HCT116 (cell line): ENCODE measurements around the gene TMEM126B. TPM values are rescaled to one million over a fixed set of nuclear protein-coding genes. Genes with fewer than 3 reads are reported as not detected.

Experiments used
- ATAC-seq: fragments of 200-7000 bp; cut with Tn5 transposase; 2 replicates; pipeline ENCODE4 v1.9.1; 2020; ENCODE audit warnings: mild to moderate bottlenecking, moderate library complexity
- BruUV-seq: library from RNA; stranded (reverse); fragments of 400-500 nt; replicated peaks from 2 replicates; lab custom pipeline; 2021; lab: Mats Ljungman, UMichigan
- CTCF ChIA-PET: fragments of 300-600 bp; sonication (Branson Sonifier 250); formaldehyde crosslinking; loops from one replicate; lab custom pipeline; 2021; ENCODE audit warnings: antibody characterized with exemption; lab: Charles Lee
- POLR2A ChIA-PET: fragments of 300-600, 350-600 bp; sonication (Branson Sonifier 250); formaldehyde crosslinking; loops from one replicate; lab custom pipeline; 2021; ENCODE audit warnings: antibody characterized with exemption; lab: Charles Lee
- RAD21 ChIA-PET, 2 experiments: fragments of 300-600 bp; sonication (Branson Sonifier 250); formaldehyde crosslinking; loops; one replicate each; lab custom pipeline; 2023; ENCODE audit warnings: low total read pairs in 2 of 2; ENCODE audit not compliant: uncharacterized antibody in 2 of 2, unreplicated experiment in 2 of 2, low non-redundant PET in 1 of 2; lab: Charles Lee
- DNase-seq: peaks from one replicate; pipeline ENCODE4 v3.0.0-alpha.2; 2010; ENCODE audit warnings: low read depth, low spot score
- H2AFZ ChIP-seq: fragments of 200-600 bp; shearing (Covaris generic), sonication (generic); 2 replicates; pipeline ENCODE4 v1.6.1; 2017; ENCODE audit warnings: low read depth, mixed run types, mixed read lengths, antibody characterized with exemption, low read length; ENCODE audit not compliant: poor library complexity, severe bottlenecking
- H3K27ac ChIP-seq: 2 replicates; pipeline ENCODE4 v1.5.1; 2012; ENCODE audit warnings: low read depth, low read length
- H3K27me3 ChIP-seq: fragments of 200-600 bp; sonication (generic); 2 replicates; pipeline ENCODE4 v1.6.1; 2016; ENCODE audit warnings: mixed run types, low read length, mixed read lengths; ENCODE audit not compliant: insufficient read depth
- H3K36me3 ChIP-seq, 2 experiments: fragments of 200-500 bp in 1 of 2; fragments of 200-600 bp in 1 of 2; sonication (Bioruptor generic) in 1 of 2; sonication (generic) in 1 of 2; 2 replicates each; pipeline versions ENCODE4 v1.5.1 to v1.6.1; 2014 to 2016; ENCODE audit warnings: low read length in 2 of 2, inconsistent platforms in 1 of 2, mixed read lengths in 1 of 2, mixed run types in 1 of 2; ENCODE audit not compliant: insufficient read depth in 2 of 2, control insufficient read depth in 1 of 2
- H3K4me1 ChIP-seq, 2 experiments: fragments of 200-600 bp in 1 of 2; sonication (generic) in 1 of 2; 2 replicates each; pipeline versions ENCODE4 v1.5.1 to v1.6.1; 2012 to 2017; ENCODE audit warnings: low read length in 2 of 2, inconsistent platforms in 1 of 2, mild to moderate bottlenecking in 1 of 2, mixed read lengths in 1 of 2, mixed run types in 1 of 2, moderate library complexity in 1 of 2; ENCODE audit not compliant: insufficient read depth in 2 of 2, control insufficient read depth in 1 of 2
- H3K4me2 ChIP-seq: fragments of 200-600 bp; sonication (generic); 2 replicates; pipeline ENCODE4 v1.6.1; 2017; ENCODE audit warnings: mixed run types, low read length, mixed read lengths
- H3K4me3 ChIP-seq, 2 experiments: fragments of 200-600 bp in 1 of 2; sonication (generic) in 1 of 2; replicated peaks in 1 of 2; 2 replicates each; pipeline ENCODE4 v1.5.1; 2011 to 2016; ENCODE audit warnings: low read length in 2 of 2, control low read depth in 1 of 2, low read depth in 1 of 2, mild to moderate bottlenecking in 1 of 2, mixed read lengths in 1 of 2, mixed run types in 1 of 2
- H3K79me2 ChIP-seq: fragments of 200-600 bp; sonication (generic); 2 replicates; pipeline ENCODE4 v1.6.1; 2017; ENCODE audit warnings: mild to moderate bottlenecking, mixed run types, low read length, moderate library complexity, mixed read lengths; ENCODE audit not compliant: insufficient read depth
- H3K9ac ChIP-seq: fragments of 200-600 bp; sonication (generic); 2 replicates; pipeline ENCODE4 v1.6.1; 2016; ENCODE audit warnings: low read length, mixed read lengths
- H3K9me2 ChIP-seq: fragments of 200-600 bp; sonication (generic), shearing (Covaris generic); 2 replicates; pipeline ENCODE4 v1.6.1; 2017; ENCODE audit warnings: mixed run types, mild to moderate bottlenecking, moderate library complexity; ENCODE audit not compliant: insufficient read depth
- H3K9me3 ChIP-seq, 2 experiments: fragments of 200-500 bp in 1 of 2; fragments of 200-600 bp in 1 of 2; sonication (Bioruptor generic) in 1 of 2; sonication (generic) in 1 of 2; 2 replicates each; pipeline ENCODE4 v1.6.1; 2014 to 2017; ENCODE audit warnings: low read length in 2 of 2, mixed read lengths in 2 of 2, inconsistent platforms in 1 of 2, low read depth in 1 of 2, mild to moderate bottlenecking in 1 of 2, mixed run types in 1 of 2, moderate library complexity in 1 of 2; ENCODE audit not compliant: control insufficient read depth in 1 of 2, insufficient read depth in 1 of 2
- H4K20me1 ChIP-seq: fragments of 200-600 bp; sonication (generic), shearing (Covaris generic); 2 replicates; pipeline ENCODE4 v1.6.1; 2017; ENCODE audit warnings: mixed run types, mild to moderate bottlenecking, moderate library complexity; ENCODE audit not compliant: insufficient read depth
- CBX3 ChIP-seq: IDR thresholded peaks from 2 replicates; pipeline ENCODE4 v1.6.1; 2012; ENCODE audit warnings: low read depth
- CEBPB ChIP-seq: IDR thresholded peaks from 2 replicates; pipeline ENCODE4 v1.6.1; 2012; ENCODE audit warnings: low read depth
- ELF1 ChIP-seq: IDR thresholded peaks from 2 replicates; pipeline ENCODE4 v1.6.1; 2012; ENCODE audit warnings: low read depth, borderline replicate concordance
- EZH2 ChIP-seq: fragments of 200-600 bp; sonication (generic); IDR thresholded peaks from 2 replicates; pipeline ENCODE4 v1.6.1; 2017; ENCODE audit warnings: antibody characterized with exemption, mixed run types
- POLR2A ChIP-seq: IDR thresholded peaks from 2 replicates; pipeline ENCODE4 v1.7.0; 2011; ENCODE audit warnings: borderline replicate concordance; ENCODE audit not compliant: insufficient read depth, insufficient read length; ENCODE audit errors: extremely low read depth
- POLR2AphosphoS5 ChIP-seq: IDR thresholded peaks from 2 replicates; pipeline ENCODE4 v1.6.1; 2011; ENCODE audit warnings: mild to moderate bottlenecking, low read depth, low read length, moderate library complexity
- RAD21 ChIP-seq: IDR thresholded peaks from 2 replicates; pipeline ENCODE4 v1.6.1; 2012; ENCODE audit warnings: low read depth, mild to moderate bottlenecking
- SP1 ChIP-seq: IDR thresholded peaks from 2 replicates; pipeline ENCODE4 v1.6.1; 2012; ENCODE audit warnings: low read depth
- TCF7L2 ChIP-seq: IDR thresholded peaks from 2 replicates; pipeline ENCODE4 v1.7.0; 2011; ENCODE audit warnings: borderline replicate concordance, inconsistent platforms; ENCODE audit not compliant: insufficient read depth, insufficient read length; ENCODE audit errors: extremely low read depth
- intact Hi-C: fragments of 100-400 bp; cut with micrococcal nuclease; formaldehyde crosslinking; loops from 2 replicates; pipeline ENCODE4 v1.10.0; 2022
- total RNA-seq: library from RNA; stranded (reverse); gene quantifications from one replicate; pipeline ENCODE4 v1.2.1, GENCODE V29; 2021; ENCODE audit not compliant: unreplicated experiment
- TF ChIP-seq, protein P1 (sequence below): IDR thresholded peaks from 2 replicates; pipeline ENCODE4 v1.6.1; 2012; ENCODE audit warnings: low read depth
- TF ChIP-seq, protein P2 (sequence below): IDR thresholded peaks from 2 replicates; pipeline ENCODE4 v1.6.1; 2011; ENCODE audit warnings: mild to moderate bottlenecking, low read length, moderate library complexity; ENCODE audit not compliant: insufficient replicate concordance; ENCODE audit errors: extremely low read depth

The TMEM126B gene
- total RNA-seq, 1 experiment from 2014 or later: 49.0 TPM

DNA sequence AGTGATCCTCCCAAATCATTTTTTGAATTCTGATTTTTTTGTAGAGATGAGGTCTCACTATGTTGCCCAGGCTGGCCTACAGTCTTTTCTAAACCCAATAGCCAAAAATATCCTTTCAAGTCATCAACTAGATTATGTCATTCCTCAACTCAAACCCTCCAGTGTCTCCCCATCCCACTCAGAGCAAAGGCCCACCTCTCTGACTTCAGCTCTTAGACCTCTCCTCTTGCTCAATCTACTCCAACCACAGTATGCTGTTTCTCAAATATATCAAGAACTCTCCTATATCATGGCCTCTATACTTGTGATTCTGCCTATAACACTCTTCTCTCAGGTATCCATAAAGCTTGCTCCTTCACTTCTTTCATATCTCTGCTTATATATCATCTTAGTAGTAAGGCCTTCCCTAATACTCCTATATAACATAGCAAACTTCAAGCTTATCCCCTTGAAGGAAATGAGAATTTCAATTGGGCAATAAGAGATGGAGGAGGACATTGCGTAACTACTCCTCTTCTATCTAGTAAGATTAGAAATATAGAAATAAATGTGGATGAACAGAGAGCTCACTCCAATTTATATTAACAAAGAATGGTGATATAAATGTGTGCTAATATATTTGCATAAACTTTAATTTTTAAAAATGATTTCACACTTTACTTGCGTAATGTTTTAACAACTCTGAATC is 25.7 kb upstream of the TMEM126B start:
- ChIA-PET POLR2A (no interaction called here), CTCF (no interaction called here), RAD21 (no interaction called here)
- Histone ChIP-seq H2AFZ (no peak overlapping the region), H3K27me3 (no peaks in the 10 kb centered on the region), H3K4me1 (no peaks in the 10 kb centered on the region), H3K79me2 (no peaks in the 10 kb centered on the region), H3K36me3 (no peaks in the 10 kb centered on the region), H4K20me1 (no peaks in the 10 kb centered on the region), H3K27ac (no peak overlapping the region), H3K9me3 (no peaks in the 10 kb centered on the region), H3K9me2 (no peaks in the 10 kb centered on the region), H3K4me3 (no peak overlapping the region), H3K4me2 (no peak overlapping the region), H3K9ac (no peak overlapping the region)
- ATAC-seq (no peak), DNase-seq (no peak)
- no TSS peak for BruUV-seq
- TF ChIP-seq CEBPB: 0 out of 2 replicates have a peak, but pooled peaks have one; percentile 16
- TF ChIP-seq, protein P1, sequence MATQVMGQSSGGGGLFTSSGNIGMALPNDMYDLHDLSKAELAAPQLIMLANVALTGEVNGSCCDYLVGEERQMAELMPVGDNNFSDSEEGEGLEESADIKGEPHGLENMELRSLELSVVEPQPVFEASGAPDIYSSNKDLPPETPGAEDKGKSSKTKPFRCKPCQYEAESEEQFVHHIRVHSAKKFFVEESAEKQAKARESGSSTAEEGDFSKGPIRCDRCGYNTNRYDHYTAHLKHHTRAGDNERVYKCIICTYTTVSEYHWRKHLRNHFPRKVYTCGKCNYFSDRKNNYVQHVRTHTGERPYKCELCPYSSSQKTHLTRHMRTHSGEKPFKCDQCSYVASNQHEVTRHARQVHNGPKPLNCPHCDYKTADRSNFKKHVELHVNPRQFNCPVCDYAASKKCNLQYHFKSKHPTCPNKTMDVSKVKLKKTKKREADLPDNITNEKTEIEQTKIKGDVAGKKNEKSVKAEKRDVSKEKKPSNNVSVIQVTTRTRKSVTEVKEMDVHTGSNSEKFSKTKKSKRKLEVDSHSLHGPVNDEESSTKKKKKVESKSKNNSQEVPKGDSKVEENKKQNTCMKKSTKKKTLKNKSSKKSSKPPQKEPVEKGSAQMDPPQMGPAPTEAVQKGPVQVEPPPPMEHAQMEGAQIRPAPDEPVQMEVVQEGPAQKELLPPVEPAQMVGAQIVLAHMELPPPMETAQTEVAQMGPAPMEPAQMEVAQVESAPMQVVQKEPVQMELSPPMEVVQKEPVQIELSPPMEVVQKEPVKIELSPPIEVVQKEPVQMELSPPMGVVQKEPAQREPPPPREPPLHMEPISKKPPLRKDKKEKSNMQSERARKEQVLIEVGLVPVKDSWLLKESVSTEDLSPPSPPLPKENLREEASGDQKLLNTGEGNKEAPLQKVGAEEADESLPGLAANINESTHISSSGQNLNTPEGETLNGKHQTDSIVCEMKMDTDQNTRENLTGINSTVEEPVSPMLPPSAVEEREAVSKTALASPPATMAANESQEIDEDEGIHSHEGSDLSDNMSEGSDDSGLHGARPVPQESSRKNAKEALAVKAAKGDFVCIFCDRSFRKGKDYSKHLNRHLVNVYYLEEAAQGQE: no peak
- intact Hi-C loops: loop anchor here (10.0 kb wide), 1 partner anchor 592 kb away; no protein-coding TSS in a partner anchor

DNA sequence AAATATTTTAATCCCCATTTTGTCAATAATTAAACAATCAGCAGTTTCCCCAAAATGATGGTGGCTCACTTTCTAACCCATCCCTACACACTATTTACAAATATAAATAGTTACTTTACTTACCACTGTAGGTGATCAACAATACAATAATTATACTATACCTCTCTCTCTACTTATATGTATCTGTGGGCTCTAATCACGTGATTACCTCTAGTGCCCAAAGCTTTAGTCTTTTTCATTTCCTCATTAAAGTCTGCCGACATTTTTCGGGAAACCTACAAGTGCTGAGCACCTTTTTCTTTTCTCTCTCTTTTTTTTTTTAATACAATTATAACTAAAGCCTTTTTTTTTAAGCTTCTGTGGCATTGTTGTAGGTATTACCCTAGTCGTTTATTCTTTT is 25.2 kb upstream of the TMEM126B start:
- H3K9ac ChIP-seq: no peak overlapping the region
- no peak for TF ChIP-seq CEBPB
- no peak for TF ChIP-seq POLR2A
- TF ChIP-seq, protein P2, sequence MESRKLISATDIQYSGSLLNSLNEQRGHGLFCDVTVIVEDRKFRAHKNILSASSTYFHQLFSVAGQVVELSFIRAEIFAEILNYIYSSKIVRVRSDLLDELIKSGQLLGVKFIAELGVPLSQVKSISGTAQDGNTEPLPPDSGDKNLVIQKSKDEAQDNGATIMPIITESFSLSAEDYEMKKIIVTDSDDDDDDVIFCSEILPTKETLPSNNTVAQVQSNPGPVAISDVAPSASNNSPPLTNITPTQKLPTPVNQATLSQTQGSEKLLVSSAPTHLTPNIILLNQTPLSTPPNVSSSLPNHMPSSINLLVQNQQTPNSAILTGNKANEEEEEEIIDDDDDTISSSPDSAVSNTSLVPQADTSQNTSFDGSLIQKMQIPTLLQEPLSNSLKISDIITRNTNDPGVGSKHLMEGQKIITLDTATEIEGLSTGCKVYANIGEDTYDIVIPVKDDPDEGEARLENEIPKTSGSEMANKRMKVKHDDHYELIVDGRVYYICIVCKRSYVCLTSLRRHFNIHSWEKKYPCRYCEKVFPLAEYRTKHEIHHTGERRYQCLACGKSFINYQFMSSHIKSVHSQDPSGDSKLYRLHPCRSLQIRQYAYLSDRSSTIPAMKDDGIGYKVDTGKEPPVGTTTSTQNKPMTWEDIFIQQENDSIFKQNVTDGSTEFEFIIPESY: no peak
- no peak for TF ChIP-seq ELF1
- TF ChIP-seq EZH2: no peak
- no peak for TF ChIP-seq SP1
- TF ChIP-seq RAD21: no peak
- TF ChIP-seq TCF7L2: no peak
- TF ChIP-seq CBX3: no peak
- TF ChIP-seq POLR2AphosphoS5: no peak
- H3K4me1 ChIP-seq: no peaks in the 10 kb centered on the region
- H3K36me3 ChIP-seq: no peaks in the 10 kb centered on the region
- H3K9me3 ChIP-seq: no peaks in the 10 kb centered on the region
- H4K20me1 ChIP-seq: no peaks in the 10 kb centered on the region
- H3K4me3 ChIP-seq: no peak overlapping the region
- no peak overlapping the region for H3K4me2 ChIP-seq
- H2AFZ ChIP-seq: no peak overlapping the region
- no peaks in the 10 kb centered on the region for H3K9me2 ChIP-seq
- H3K27ac ChIP-seq: no peak overlapping the region
- H3K79me2 ChIP-seq: no peaks in the 10 kb centered on the region
- no peaks in the 10 kb centered on the region for H3K27me3 ChIP-seq
- no peak for DNase-seq
- BruUV-seq: no TSS peak
- POLR2A ChIA-PET: no interaction called here
- no peak for ATAC-seq
- intact Hi-C loops: loop anchor here (10.0 kb wide), 1 partner anchor 592 kb away; no protein-coding TSS in a partner anchor
- CTCF ChIA-PET: no interaction called here
- RAD21 ChIA-PET: no interaction called here
